Measurements from ENCODE around the gene TSHZ2. TPM values are rescaled to one million over a fixed set of nuclear protein-coding genes. Genes with fewer than 3 reads are reported as not detected.

Gene TSHZ2
- polyA plus RNA-seq, 3 donors: 12.5 to 13.9 (median 13.7) TPM

GRCh38 chr20:53381568-53382262, 409.6 kb downstream of the TSHZ2 start:
- no peak for DNase-seq

- no peak for DNase-seq
These were observed 410.2 kb downstream of the TSHZ2 start for GRCh38 chr20:53382263-53382844.

GRCh38 chr20:53383916-53384315, 411.8 kb downstream of the TSHZ2 start:
- no peak for DNase-seq

GRCh38 chr20:53384392-53384791, 412.2 kb downstream of the TSHZ2 start:
- DNase-seq: no peak

- DNase-seq: peak; percentile 26
These were observed 414.0 kb downstream of the TSHZ2 start for GRCh38 chr20:53385941-53386767.

GRCh38 chr20:53387983-53388675, 416.0 kb downstream of the TSHZ2 start:
- no peak for DNase-seq

- DNase-seq: no peak
These were observed 417.6 kb downstream of the TSHZ2 start for GRCh38 chr20:53389516-53390300.

- DNase-seq: no peak
These were observed 418.6 kb downstream of the TSHZ2 start for GRCh38 chr20:53390770-53391169.

- DNase-seq: no peak
These were observed 422.3 kb downstream of the TSHZ2 start for GRCh38 chr20:53394433-53394832.

GRCh38 chr20:53395188-53395923, 423.2 kb downstream of the TSHZ2 start:
- no peak for DNase-seq

- DNase-seq: no peak
These were observed 426.9 kb downstream of the TSHZ2 start for GRCh38 chr20:53399083-53399482.

GRCh38 chr20:53399592-53400335, 427.6 kb downstream of the TSHZ2 start:
- DNase-seq: no peak

- DNase-seq: no peak
These were observed 430.3 kb downstream of the TSHZ2 start for GRCh38 chr20:53402233-53403005.

- DNase-seq: no peak
These were observed 430.9 kb downstream of the TSHZ2 start for GRCh38 chr20:53403029-53403428.

GRCh38 chr20:53405139-53405538, 433.0 kb downstream of the TSHZ2 start:
- DNase-seq: no peak

GRCh38 chr20:53406580-53406979, 434.4 kb downstream of the TSHZ2 start:
- no peak for DNase-seq

GRCh38 chr20:53408691-53409446, 436.7 kb downstream of the TSHZ2 start:
- DNase-seq: no peak

GRCh38 chr20:53409447-53409717, 437.2 kb downstream of the TSHZ2 start:
- no peak for DNase-seq

- DNase-seq: no peak
These were observed 439.0 kb downstream of the TSHZ2 start for GRCh38 chr20:53411129-53411528.
